Central memory CD4-positive, alpha-beta T cell (primary cell): ENCODE data around the gene DENND6B.
"Not testable (repeated sequence)": the region's sequence is repeated elsewhere in the genome, so short reads cannot be mapped to it uniquely, and the experiment has no call there.

Source experiments
- DNase-seq: peaks from one replicate; pipeline ENCODE4 v3.0.0; 2022

Gene DENND6B

DNA sequence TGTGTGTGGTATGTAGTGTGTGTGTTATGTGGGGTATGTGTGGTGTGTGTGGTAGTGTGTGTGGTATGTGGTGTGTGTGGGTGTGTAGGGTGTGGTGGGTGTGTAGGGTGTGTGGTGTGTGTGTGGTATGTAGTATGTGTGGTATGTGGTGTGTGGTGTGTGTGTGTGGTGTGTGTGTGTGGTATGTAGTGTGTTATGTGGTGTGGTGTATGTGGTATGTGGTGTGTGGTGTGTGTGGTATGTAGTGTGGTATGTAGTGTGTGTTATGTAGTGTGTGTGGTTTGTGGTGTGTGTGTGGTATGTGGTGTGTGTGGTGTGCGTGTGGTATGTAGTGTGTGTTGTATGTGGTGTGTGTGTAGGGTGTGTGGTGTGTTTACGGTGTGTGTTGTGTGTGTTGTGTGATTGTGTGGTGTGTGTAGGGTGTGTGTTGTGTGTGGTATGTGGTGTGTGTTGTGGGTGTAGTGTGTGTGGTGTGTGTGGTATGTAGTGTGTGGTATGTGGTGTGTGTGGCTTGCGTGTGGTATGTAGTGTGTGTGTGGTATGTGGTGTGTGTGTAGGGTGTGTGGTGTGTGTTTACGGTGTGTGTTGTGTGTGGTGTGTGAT lies 12.1 kb upstream of the DENND6B start:
- no peak for DNase-seq

DNA sequence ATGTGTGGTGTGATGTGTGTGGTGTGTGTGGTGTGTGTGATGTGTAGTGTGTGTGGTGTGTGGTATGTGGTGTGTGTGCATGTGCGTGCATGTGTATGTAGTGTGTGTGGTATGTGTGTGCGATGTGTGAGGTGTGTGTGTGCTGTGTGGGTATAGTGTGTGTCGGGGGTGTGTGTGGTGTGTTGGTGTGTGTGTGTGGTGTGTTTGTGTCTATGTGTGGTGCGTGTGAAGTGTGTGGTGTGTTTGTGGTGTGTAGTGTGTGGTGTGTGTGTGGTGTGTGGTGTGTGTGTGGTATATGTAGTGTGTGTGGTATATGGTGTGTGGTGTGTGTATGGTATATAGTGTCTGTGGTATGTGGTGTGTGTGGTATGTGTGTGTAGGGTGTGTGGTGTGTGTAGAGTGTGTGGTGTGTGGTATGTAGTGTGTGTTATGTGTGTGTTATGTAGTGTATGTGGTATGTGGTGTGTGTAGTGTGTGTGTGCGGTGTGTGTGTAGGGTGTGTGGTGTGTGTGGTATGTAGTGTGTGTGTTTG lies 11.3 kb upstream of the DENND6B start:
- DNase-seq = no peak

- DNase-seq = no peak
These were observed 10.6 kb upstream of the DENND6B start for GRCh38 chr22:50337262-50338041.

DNA sequence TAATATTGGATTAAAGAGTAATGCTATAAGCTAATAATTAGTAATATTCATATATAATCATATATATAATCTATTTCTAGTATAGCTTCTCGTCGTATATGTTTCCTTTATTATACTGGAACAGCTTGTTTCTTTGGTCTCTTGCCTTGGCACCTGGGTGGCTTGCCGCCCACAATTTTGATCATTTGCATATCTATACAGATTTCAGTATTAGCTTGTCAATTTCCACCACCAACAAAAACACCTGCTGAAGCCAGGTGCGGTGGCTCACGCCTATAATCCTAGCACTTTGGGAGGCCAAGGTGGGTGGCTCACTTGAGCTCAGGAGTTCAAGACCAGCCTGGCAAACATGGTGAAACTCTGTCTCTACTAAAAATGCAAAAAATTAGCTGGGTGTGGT lies 7.6 kb upstream of the DENND6B start:
- DNase-seq = not testable (repeated sequence)

DNA sequence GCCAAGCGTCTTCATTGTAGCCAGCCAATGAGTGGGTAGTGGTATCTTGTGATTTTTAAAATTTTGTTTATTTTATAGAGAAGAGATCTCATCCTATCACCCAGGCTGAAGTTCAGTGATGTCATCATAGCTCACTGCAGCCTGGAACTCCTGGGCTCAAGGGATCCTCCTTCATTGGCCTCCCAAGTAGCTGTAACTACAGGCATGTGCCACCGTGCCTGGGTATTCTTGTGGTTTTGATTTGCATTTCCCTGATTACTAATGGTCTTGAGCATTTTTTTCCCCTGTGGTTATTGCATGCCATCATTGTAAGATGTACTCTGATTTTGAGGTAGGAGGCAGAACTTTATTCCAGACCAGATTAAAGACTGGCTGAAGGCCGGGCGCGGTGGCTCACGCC lies 2.4 kb upstream of the DENND6B start:
- no peak for DNase-seq

DNA sequence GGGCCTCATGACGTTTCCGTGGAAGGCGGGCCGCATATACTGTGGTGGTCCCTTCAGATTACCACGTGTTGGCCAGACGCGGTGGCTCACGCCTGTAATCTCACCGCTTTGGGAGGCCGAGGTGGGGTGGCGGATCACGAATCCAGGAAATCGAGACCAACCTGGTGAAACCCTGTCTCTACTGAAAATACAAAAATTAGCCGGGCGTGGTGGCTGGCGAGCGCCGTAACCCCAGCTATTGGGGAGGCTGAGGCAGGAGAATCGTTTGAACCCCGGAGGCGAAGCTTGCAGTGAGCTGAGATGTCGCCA lies 853 bp upstream of the DENND6B start:
- no peak for DNase-seq

GRCh38 chr22:50326225-50326955 lies 422 bp downstream of the DENND6B start:
- no peak for DNase-seq

- DNase-seq = no peak
These were observed 1.2 kb downstream of the DENND6B start for GRCh38 chr22:50325444-50326224.

GRCh38 chr22:50323900-50324299 lies 2.9 kb downstream of the DENND6B start:
- DNase-seq = no peak

- not testable (repeated sequence) for DNase-seq
These were observed 4.3 kb downstream of the DENND6B start for GRCh38 chr22:50322382-50323104.

DNA sequence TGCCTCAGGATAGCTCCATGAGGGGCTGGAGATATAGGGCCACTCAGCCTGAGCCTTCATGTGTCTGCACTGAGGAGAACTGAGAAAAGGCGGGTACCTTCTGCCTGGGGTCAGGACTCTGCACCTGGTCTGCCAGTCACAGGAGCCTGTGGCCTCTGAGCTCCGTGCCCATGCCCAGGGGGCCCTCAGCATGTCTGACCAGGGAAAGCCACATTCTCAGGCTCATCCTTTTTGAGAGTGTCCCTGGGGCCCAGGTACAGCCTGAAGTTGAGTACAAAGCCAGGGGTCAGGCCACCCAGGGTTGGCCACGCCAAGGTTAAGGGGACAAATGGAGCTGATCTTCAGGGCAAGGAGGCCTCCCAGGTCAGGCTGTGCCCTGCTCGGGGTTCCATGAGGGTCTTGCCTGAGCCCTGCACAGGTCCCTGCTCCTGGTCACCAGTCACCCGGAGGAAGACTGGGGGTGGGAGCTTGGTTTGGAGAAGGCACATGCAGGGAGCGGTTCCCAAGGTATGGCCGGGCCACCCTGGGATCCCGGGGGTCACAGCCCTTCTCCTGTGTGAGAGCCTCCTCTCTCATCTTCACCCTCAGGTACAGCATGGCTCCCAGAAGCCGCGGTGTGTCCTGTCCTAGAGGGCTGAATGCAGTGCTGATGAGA lies 6.0 kb downstream of the DENND6B start:
- DNase-seq = no peak

GRCh38 chr22:50320116-50320515 lies 6.7 kb downstream of the DENND6B start:
- DNase-seq = no peak

DNA sequence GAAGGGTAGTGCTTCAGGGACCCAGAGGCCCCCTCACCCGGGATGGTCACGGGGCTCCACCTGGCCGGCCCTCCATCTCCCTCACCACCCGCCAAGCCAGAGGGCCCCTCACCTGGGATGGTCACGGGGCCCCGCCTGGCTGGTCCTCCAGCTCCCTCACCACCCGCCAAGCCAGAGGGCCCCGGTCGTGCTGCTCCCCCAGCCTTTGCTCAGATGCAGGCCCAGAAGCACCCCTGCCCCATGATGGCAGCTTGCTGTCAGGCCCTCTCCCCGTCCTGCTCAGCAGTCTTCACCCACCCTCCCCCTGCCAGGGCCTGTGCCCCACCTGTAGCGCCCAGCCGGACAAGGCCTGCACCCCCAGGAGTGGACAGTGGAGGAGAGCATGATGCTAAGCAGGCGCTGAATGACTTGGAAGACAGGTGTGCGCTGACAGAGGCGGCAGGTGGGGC lies 7.3 kb downstream of the DENND6B start:
- no peak for DNase-seq

- DNase-seq = no peak
These were observed 8.0 kb downstream of the DENND6B start for GRCh38 chr22:50318698-50319411.

DNA sequence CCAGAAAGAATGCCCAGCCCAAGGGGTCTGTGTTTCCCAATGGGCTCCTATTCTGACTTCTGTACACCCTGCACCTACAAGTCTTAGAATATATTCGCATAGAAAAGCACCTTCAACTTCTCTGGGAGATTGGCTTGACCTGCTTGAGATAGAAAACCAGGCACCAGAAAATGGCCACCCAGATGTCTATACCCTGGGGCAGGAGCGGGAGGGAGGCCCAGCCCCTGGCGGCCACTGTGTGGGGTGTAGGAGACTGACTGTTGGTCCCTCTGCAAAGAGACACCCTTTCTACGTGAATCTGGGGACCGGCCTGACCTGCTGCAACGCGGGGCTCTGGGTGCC lies 8.5 kb downstream of the DENND6B start:
- no peak for DNase-seq

GRCh38 chr22:50317674-50318073 lies 9.1 kb downstream of the DENND6B start:
- no peak for DNase-seq

GRCh38 chr22:50317178-50317577 lies 9.6 kb downstream of the DENND6B start:
- DNase-seq = no peak

- no peak for DNase-seq
These were observed 10.4 kb downstream of the DENND6B start for GRCh38 chr22:50316114-50317065.

DNA sequence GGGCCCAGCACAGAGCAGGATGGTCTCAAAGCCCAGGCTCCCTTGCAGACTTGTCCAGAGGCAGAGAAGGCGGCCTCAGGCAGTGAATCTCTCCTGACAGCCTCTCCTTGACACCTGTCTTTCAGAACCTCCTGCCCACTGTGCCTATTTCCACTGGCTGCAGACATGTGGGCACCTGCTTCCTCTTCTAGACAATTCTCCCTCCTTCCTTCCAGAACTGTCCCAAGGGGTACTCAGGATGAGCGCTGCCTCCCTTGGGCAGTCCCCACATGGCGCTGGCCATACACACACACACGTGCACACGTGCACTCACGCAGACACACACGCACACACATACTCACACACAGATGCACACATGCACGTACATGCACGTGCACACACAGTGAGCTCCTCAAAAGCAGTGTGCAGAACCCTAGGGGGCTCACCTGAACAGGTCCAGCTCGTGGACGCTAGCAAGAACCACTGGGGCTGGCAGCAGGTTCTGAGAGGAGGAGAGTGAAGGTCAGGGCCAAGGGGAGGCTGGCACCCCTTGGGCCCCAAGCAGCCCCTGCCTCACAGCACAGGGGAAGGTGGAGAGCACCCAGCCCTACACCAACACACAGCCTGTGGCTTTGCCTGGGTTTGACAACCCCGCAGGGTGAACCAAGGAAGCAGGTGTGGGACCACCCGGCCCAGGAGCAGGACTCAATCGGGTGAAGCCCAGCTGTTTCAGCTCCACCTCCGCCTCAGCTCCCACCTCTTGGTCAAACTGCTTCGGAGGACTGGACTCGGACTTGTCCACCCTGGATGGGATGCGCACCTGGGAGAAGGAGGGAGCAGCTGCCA lies 11.3 kb downstream of the DENND6B start:
- DNase-seq = no peak
